Fibroblast of villous mesenchyme (primary cell): ENCODE results near the gene PFKFB3. TPM values are rescaled to one million over a fixed set of nuclear protein-coding genes. Genes with fewer than 3 reads are reported as not detected.
A peak's percentile ranks its signal among the peaks of the same experiment; 100 is the strongest.
"Not testable (repeated sequence)": the region's sequence is repeated elsewhere in the genome, so short reads cannot be mapped to it uniquely, and the experiment has no call there.

Experiments used
- DNase-seq: peaks from one replicate; pipeline ENCODE4 v3.0.0-alpha.2; 2010; ENCODE audit warnings: low read depth
- H3K4me3 ChIP-seq: 2 replicates; pipeline ENCODE4 v1.5.1; 2011; ENCODE audit warnings: low read depth, mild to moderate bottlenecking, low read length
- CTCF ChIP-seq: IDR thresholded peaks from 2 replicates; pipeline ENCODE4 v1.5.1; 2012; ENCODE audit warnings: low read depth, mild to moderate bottlenecking, low read length; ENCODE audit not compliant: insufficient read depth
- total RNA-seq: library from RNA; depleted of rRNA; stranded (reverse); fragments of >200 nt; gene quantifications from 2 replicates; pipeline ENCODE4 v1.2.3, GENCODE V29; 2012

The PFKFB3 gene
- total RNA-seq, 1 donor, result 44.9 TPM

- no peak for DNase-seq
- peak overlapping the region; percentile 55 for H3K4me3 ChIP-seq
- no peak for TF ChIP-seq CTCF
These were observed 541 bp upstream of the PFKFB3 start for GRCh38 chr10:6202098-6202683.

- peak overlapping the region; percentile 74 for H3K4me3 ChIP-seq
- DNase-seq, result peak; percentile 61
- TF ChIP-seq CTCF, result no peak
These were observed 765 bp downstream of the PFKFB3 start for GRCh38 chr10:6203331-6204062.

GRCh38 chr10:6204063-6204340 lies 1.3 kb downstream of the PFKFB3 start:
- H3K4me3 ChIP-seq, result peak overlapping the region; percentile 74
- TF ChIP-seq CTCF, result no peak
- DNase-seq, result no peak

- H3K4me3 ChIP-seq, result peak overlapping the region; percentile 74
- peak; percentile 65 for DNase-seq
- no peak for TF ChIP-seq CTCF
These were observed 1.8 kb downstream of the PFKFB3 start for GRCh38 chr10:6204341-6205191.

GRCh38 chr10:6206486-6206885 lies 3.8 kb downstream of the PFKFB3 start:
- not testable (repeated sequence) for DNase-seq, H3K4me3 ChIP-seq

GRCh38 chr10:6207658-6208057 lies 4.9 kb downstream of the PFKFB3 start:
- no peak for DNase-seq
- H3K4me3 ChIP-seq, result no peak overlapping the region
- TF ChIP-seq CTCF, result no peak

- DNase-seq, result no peak
- no peak for TF ChIP-seq CTCF
- H3K4me3 ChIP-seq, result no peak overlapping the region
These were observed 6.1 kb downstream of the PFKFB3 start for GRCh38 chr10:6208799-6209235.
